Esophagus squamous epithelium (tissue), 5 donors: ENCODE measurements around the gene CYP26B1. TPM values are rescaled to one million over a fixed set of nuclear protein-coding genes. Genes with fewer than 3 reads are reported as not detected.
A peak's percentile ranks its signal among the peaks of the same experiment; 100 is the strongest.

ENCODE experiments used
- DNase-seq: peaks from one replicate; lab custom pipeline; 2025; lab: John Stamatoyannopoulos, UW
- H3K27ac ChIP-seq, 4 donors: fragments of 200-600 bp; sonication (generic); one replicate each; pipeline ENCODE4 v1.5.1; 2016 to 2019; ENCODE audit warnings: mild to moderate bottlenecking in 1 of 4
- H3K27me3 ChIP-seq, 4 donors: fragments of 200-600 bp; sonication (generic); 1 replicate in 3 of 4; 2 replicates in 1 of 4; pipeline versions ENCODE4 v1.5.1 to v1.6.0; 2017 to 2021; ENCODE audit warnings: antibody characterized with exemption in 1 of 4
- H3K36me3 ChIP-seq, 3 donors: fragments of 200-600 bp; sonication (generic); one replicate each; pipeline ENCODE4 v1.5.1; 2016 to 2019
- H3K4me1 ChIP-seq, 3 donors: fragments of 200-600 bp; sonication (generic); one replicate each; pipeline ENCODE4 v1.5.1; 2017 to 2019
- H3K4me3 ChIP-seq, 4 donors: fragments of 200-600 bp; sonication (generic); 1 replicate in 3 of 4; 2 replicates in 1 of 4; pipeline ENCODE4 v1.5.1; 2016 to 2019; ENCODE audit warnings: mild to moderate bottlenecking in 2 of 4, moderate library complexity in 1 of 4
- H3K9me3 ChIP-seq, 3 donors: fragments of 200-600 bp; sonication (generic); one replicate each; pipeline ENCODE4 v1.5.1; 2016 to 2019
- POLR2A ChIP-seq, 4 donors: fragments of 450-650 bp; IDR thresholded peaks; one replicate each; pipeline ENCODE4 v1.6.1; 2017; ENCODE audit warnings: antibody characterized with exemption in 4 of 4, mild to moderate bottlenecking in 4 of 4, moderate library complexity in 3 of 4
- WGBS, 2 donors: methylation state at CpG; one replicate each; pipeline ENCODE4 v1.1.5; 2018; 5-methylcytosine and 5-hydroxymethylcytosine counted together
- intact Hi-C: fragments of 100-400 bp; cut with DNase I; formaldehyde crosslinking; loops from one replicate; pipeline ENCODE4 v1.15.0; 2022
- total RNA-seq, 4 donors: library from RNA; depleted of rRNA; stranded (reverse); fragments of >200 nt; gene quantifications; one replicate each; pipeline ENCODE4 v1.1.0, GENCODE V29; 2016
- TF ChIP-seq, protein P1 (sequence below), 6 experiments: fragments of 450-650 bp in 4 of 6; fragments of 200-600 bp in 2 of 6; sonication (generic) in 2 of 6; IDR thresholded peaks; one replicate each; pipeline ENCODE4 v1.5.1; 2016 to 2019; ENCODE audit warnings: antibody characterized with exemption in 6 of 6, mild to moderate bottlenecking in 4 of 6, moderate library complexity in 4 of 6
- donor health status: DM: yes; HTN: yes; CAD: no.

Gene CYP26B1
- total RNA-seq, 4 donors from 2014 or later = 0.62 to 6.7 (median 1.3) TPM

DNA sequence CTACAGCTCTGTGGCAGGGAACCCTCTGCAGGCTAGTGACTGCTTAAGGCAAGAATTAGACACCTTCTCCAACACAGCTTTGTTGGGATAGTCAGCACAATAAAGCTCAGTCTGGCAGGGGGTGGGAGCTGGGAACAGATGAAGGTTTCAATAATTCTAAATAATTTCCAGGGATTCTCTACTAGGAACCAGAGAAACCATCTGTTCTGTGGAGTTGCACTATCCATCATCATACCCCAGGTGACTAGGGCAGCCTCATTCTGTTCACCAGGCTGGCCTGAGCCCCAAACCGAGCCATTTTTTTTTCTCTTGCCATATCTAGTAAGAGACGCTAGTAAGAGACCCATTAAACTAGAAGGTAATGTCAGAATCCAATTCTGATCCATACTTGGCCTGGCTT is 35.8 kb upstream of the CYP26B1 start:
- H3K27me3 ChIP-seq = no peaks in the 10 kb centered on the region
- DNase-seq = no peak
- peaks cover 6 to 39% (median 19%) of the 10 kb centered on the region in 3 donors for H3K4me1 ChIP-seq
- H3K27ac ChIP-seq = peak overlapping the region in 3 of 4 donors; percentile 2 to 68 (median 41)
- TF ChIP-seq, protein P1, sequence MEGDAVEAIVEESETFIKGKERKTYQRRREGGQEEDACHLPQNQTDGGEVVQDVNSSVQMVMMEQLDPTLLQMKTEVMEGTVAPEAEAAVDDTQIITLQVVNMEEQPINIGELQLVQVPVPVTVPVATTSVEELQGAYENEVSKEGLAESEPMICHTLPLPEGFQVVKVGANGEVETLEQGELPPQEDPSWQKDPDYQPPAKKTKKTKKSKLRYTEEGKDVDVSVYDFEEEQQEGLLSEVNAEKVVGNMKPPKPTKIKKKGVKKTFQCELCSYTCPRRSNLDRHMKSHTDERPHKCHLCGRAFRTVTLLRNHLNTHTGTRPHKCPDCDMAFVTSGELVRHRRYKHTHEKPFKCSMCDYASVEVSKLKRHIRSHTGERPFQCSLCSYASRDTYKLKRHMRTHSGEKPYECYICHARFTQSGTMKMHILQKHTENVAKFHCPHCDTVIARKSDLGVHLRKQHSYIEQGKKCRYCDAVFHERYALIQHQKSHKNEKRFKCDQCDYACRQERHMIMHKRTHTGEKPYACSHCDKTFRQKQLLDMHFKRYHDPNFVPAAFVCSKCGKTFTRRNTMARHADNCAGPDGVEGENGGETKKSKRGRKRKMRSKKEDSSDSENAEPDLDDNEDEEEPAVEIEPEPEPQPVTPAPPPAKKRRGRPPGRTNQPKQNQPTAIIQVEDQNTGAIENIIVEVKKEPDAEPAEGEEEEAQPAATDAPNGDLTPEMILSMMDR (IDR thresholded peaks at IDR 0.05) = no peak
- TF ChIP-seq POLR2A (IDR thresholded peaks at IDR 0.05) = no peak
- no peak overlapping the region for H3K4me3 ChIP-seq
- WGBS, 2 donors = 92 to 100% methylated on average over 2 of the region's 2 CpGs
- peaks cover 0 to 8% (median 0%) of the 10 kb centered on the region in 3 donors for H3K9me3 ChIP-seq
- peaks cover 0 to 29% (median 5%) of the 10 kb centered on the region in 3 donors for H3K36me3 ChIP-seq
- intact Hi-C loops = no loop called here

DNA sequence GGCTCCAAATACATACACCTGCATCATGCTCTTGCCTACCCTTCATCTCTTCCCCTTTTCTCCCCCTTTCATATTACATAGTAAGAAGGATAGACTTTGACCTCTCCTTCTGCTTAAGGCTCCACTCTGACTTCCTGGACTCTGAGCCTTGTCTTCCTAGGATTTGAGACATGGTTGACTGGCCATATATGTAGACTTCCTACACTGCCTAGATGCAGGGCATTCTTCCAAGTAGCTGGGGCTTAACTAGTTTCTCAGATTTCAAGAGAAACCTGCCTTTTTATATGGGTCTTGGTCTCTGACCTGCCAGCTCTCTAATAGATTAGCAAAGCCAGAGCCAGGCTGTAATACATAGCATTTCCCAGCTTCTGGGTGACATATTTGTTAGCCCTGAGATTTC is 35.4 kb upstream of the CYP26B1 start:
- intact Hi-C loops = no loop called here
- no peak for DNase-seq
- H3K36me3 ChIP-seq = peaks cover 1 to 34% (median 6%) of the 10 kb centered on the region in 3 donors
- H3K27ac ChIP-seq = peak overlapping the region in 3 of 4 donors; percentile 2 to 68 (median 41)
- no peak overlapping the region for H3K4me3 ChIP-seq
- peaks cover 0 to 7% (median 0%) of the 10 kb centered on the region in 3 donors for H3K9me3 ChIP-seq
- H3K4me1 ChIP-seq = peaks cover 6 to 39% (median 19%) of the 10 kb centered on the region in 3 donors
- no peaks in the 10 kb centered on the region for H3K27me3 ChIP-seq
- TF ChIP-seq POLR2A (IDR thresholded peaks at IDR 0.05) = no peak
- TF ChIP-seq, protein P1 (IDR thresholded peaks at IDR 0.05) = no peak

DNA sequence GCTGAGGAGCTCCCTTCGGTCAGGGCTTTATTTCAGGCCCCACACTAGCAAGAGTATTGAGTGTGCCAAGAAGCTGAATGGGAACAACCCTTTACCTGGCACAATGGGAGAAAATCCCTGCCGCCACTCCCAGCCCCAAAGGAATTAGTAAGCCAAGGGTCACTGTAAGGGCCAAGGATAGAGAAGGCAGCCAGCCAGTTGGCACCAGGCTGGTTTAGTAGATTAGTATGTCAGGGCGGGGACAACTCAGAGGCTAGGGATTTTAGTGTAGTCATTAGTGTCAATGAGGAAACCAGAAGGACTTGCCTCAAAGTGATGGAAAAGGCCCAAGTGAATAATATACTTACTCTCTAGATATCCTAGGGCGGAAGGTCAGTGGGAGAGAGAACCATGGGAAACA is 34.9 kb upstream of the CYP26B1 start:
- H3K27me3 ChIP-seq = no peaks in the 10 kb centered on the region

DNA sequence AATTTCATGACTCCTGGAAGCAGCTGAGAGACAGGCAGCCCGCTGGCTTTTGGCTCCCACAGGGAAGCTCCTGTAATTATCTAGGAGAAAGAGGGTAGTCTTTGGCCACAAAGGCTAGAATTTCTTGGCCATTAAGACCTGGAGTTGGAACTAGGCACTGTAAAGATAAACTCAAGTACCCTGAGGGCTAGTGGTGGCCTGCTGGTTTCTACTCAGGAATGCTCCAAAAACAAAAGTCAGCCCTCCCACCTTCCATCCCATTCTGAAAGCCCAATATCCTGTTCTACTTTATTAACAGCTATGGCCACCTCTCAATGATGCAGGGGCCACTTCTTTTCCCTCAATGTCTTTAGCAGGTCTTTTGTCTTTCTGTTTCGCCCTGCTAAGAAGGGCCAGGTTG is 34.0 kb upstream of the CYP26B1 start:
- intact Hi-C loops = no loop called here
- no peak overlapping the region for H3K4me3 ChIP-seq
- no peak for DNase-seq
- peak overlapping the region in 1 of 4 donors; percentile 9 for H3K27ac ChIP-seq
- peaks cover 6 to 34% (median 6%) of the 10 kb centered on the region in 3 donors for H3K36me3 ChIP-seq
- no peaks in the 10 kb centered on the region for H3K9me3 ChIP-seq
- no peaks in the 10 kb centered on the region for H3K27me3 ChIP-seq
- 88 to 92% methylated on average over 1 to 2 of the region's 2 CpGs for WGBS, 2 donors
- H3K4me1 ChIP-seq = peaks cover 6 to 39% (median 19%) of the 10 kb centered on the region in 3 donors
- TF ChIP-seq, protein P1 (IDR thresholded peaks at IDR 0.05) = no peak
- TF ChIP-seq POLR2A (IDR thresholded peaks at IDR 0.05) = no peak

More for the DNA sequence above, 34.9 kb upstream of the CYP26B1 start:
- intact Hi-C loops = no loop called here
- WGBS, 2 donors = 30 to 41% methylated on average over 4 of the region's 4 CpGs
- Histone ChIP-seq H3K36me3 (peaks cover 6 to 34% (median 6%) of the 10 kb centered on the region in 3 donors), H3K4me1 (peaks cover 6 to 39% (median 19%) of the 10 kb centered on the region in 3 donors), H3K27ac (peak overlapping the region in 3 of 4 donors; percentile 2 to 68 (median 41)), H3K4me3 (no peak overlapping the region), H3K9me3 (peaks cover 0 to 2% (median 0%) of the 10 kb centered on the region in 3 donors)
- TF ChIP-seq, protein P1 (IDR thresholded peaks at IDR 0.05) = no peak
- TF ChIP-seq POLR2A (IDR thresholded peaks at IDR 0.05) = no peak
- no peak for DNase-seq

DNA sequence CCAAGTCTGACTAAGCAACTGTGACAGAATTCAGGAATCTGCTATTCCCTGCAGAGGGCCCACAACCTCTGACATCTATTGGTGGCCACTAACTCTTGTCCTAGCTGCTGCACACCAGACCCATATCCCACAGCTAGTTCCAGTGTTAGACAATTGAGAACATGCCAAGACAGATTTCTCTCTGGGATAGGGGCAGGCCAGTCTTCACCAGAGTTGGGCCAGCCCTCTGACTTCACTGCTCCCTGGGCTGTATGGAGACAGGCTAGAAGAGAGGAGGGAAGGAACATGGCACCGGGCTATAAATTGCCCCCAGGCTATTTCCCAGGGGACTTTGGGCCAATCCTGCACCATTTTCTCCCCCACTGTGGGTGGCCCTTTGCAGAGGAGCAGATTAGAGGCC is 32.7 kb upstream of the CYP26B1 start:
- Histone ChIP-seq H3K4me1 (peaks cover 6 to 37% (median 18%) of the 10 kb centered on the region in 3 donors), H3K27ac (no peak overlapping the region), H3K4me3 (no peak overlapping the region), H3K27me3 (no peaks in the 10 kb centered on the region), H3K9me3 (no peaks in the 10 kb centered on the region), H3K36me3 (peaks cover 6 to 45% (median 6%) of the 10 kb centered on the region in 3 donors)
- TF ChIP-seq POLR2A (IDR thresholded peaks at IDR 0.05) = no peak
- TF ChIP-seq, protein P1 (IDR thresholded peaks at IDR 0.05) = no peak
- no peak for DNase-seq
- WGBS, 2 donors = 85% methylated on average over 1 of the region's 1 CpG; no CpG with 5 or more reads in 1 of the 2 donors
- intact Hi-C loops = no loop called here
